Astrocyte (in vitro differentiated cells and primary cell): ENCODE measurements around the gene FAM151A. TPM values are rescaled to one million over a fixed set of nuclear protein-coding genes. Genes with fewer than 3 reads are reported as not detected.

Experiments
- DNase-seq: peaks from one replicate; pipeline ENCODE4 v3.0.0-alpha.2; 2010; ENCODE audit warnings: low read depth
- FAIRE-seq: peaks from 2 replicates; lab custom pipeline; 2011; peaks lifted over from hg19 to GRCh38; lab: Jason Lieb, UNC
- H2AFZ ChIP-seq: 2 replicates; pipeline ENCODE4 v1.6.0; 2012; ENCODE audit warnings: low read depth, low read length, inconsistent platforms
- H3K27ac ChIP-seq: 2 replicates; pipeline ENCODE4 v1.5.1; 2011; ENCODE audit warnings: low read depth, low read length, inconsistent platforms
- H3K27me3 ChIP-seq: 2 replicates; pipeline ENCODE4 v1.6.0; 2011; ENCODE audit warnings: low read length, inconsistent platforms; ENCODE audit not compliant: insufficient read depth
- H3K36me3 ChIP-seq: 2 replicates; pipeline ENCODE4 v1.5.1; 2011; ENCODE audit warnings: low read length, inconsistent platforms; ENCODE audit not compliant: insufficient read depth
- H3K4me1 ChIP-seq: 2 replicates; pipeline ENCODE4 v1.5.1; 2011; ENCODE audit warnings: low read length, inconsistent platforms; ENCODE audit not compliant: insufficient read depth
- H3K4me2 ChIP-seq: 2 replicates; pipeline ENCODE4 v1.6.0; 2012; ENCODE audit warnings: low read length, inconsistent platforms
- H3K4me3 ChIP-seq: 2 replicates; pipeline ENCODE4 v1.5.1; 2011; ENCODE audit warnings: low read depth, mild to moderate bottlenecking, low read length, inconsistent platforms; ENCODE audit not compliant: insufficient read depth
- H3K79me2 ChIP-seq: 2 replicates; pipeline ENCODE4 v1.6.0; 2012; ENCODE audit warnings: mild to moderate bottlenecking, low read length, inconsistent platforms; ENCODE audit not compliant: insufficient read depth
- H3K9ac ChIP-seq: 2 replicates; pipeline ENCODE4 v1.6.0; 2012; ENCODE audit warnings: mild to moderate bottlenecking, low read length, inconsistent platforms
- H3K9me3 ChIP-seq: 2 replicates; pipeline ENCODE4 v1.5.1; 2012; ENCODE audit warnings: low read depth, mild to moderate bottlenecking, low read length, inconsistent platforms; ENCODE audit not compliant: insufficient read depth
- H4K20me1 ChIP-seq: 2 replicates; pipeline ENCODE4 v1.6.0; 2012; ENCODE audit warnings: low read length, inconsistent platforms; ENCODE audit not compliant: insufficient read depth
- H3K27ac Mint-ChIP-seq: one replicate; pipeline ENCODE4 v1.8.0; 2021; ENCODE audit warnings: mild to moderate bottlenecking, mixed read lengths; ENCODE audit not compliant: unreplicated experiment
- H3K27me3 Mint-ChIP-seq: one replicate; pipeline ENCODE4 v1.8.0; 2021; ENCODE audit warnings: low read depth, mixed read lengths; ENCODE audit not compliant: unreplicated experiment
- H3K36me3 Mint-ChIP-seq: one replicate; pipeline ENCODE4 v1.8.0; 2021; ENCODE audit warnings: low read depth, mixed read lengths; ENCODE audit not compliant: unreplicated experiment
- H3K4me1 Mint-ChIP-seq: one replicate; pipeline ENCODE4 v1.8.0; 2021; ENCODE audit warnings: low read depth, mixed read lengths; ENCODE audit not compliant: unreplicated experiment
- H3K4me3 Mint-ChIP-seq: one replicate; pipeline ENCODE4 v1.8.0; 2021; ENCODE audit warnings: mild to moderate bottlenecking, moderate library complexity, mixed read lengths; ENCODE audit not compliant: unreplicated experiment
- H3K9me3 Mint-ChIP-seq: one replicate; pipeline ENCODE4 v1.8.0; 2021; ENCODE audit warnings: mild to moderate bottlenecking, mixed read lengths; ENCODE audit not compliant: unreplicated experiment
- EZH2 ChIP-seq: IDR thresholded peaks from 2 replicates; pipeline ENCODE4 v1.6.1; 2012; ENCODE audit warnings: mild to moderate bottlenecking, low read length, inconsistent platforms; ENCODE audit not compliant: insufficient read depth
- total RNA-seq: library from RNA; stranded (reverse); gene quantifications from 2 replicates; pipeline ENCODE4 v1.2.1, GENCODE V29; 2021
- TF ChIP-seq, protein P1 (sequence below): IDR thresholded peaks from 2 replicates; pipeline ENCODE4 v1.5.1; 2011; ENCODE audit warnings: low read depth, mild to moderate bottlenecking, inconsistent platforms, low read length, moderate library complexity; ENCODE audit not compliant: insufficient read depth

Gene FAM151A
- total RNA-seq, 1 donor from 2014 or later = not detected

- peaks cover 2% of the 10 kb centered on the region for H3K9me3 Mint-ChIP-seq
- FAIRE-seq = no peak
- peaks cover 14% of the 10 kb centered on the region for H3K27me3 Mint-ChIP-seq
- DNase-seq = no peak
- H3K27me3 ChIP-seq = no peaks in the 10 kb centered on the region
- no peaks in the 10 kb centered on the region for H4K20me1 ChIP-seq
- no peaks in the 10 kb centered on the region for H3K36me3 ChIP-seq
- no peaks in the 10 kb centered on the region for H3K4me1 ChIP-seq
- H3K4me3 Mint-ChIP-seq = no peak overlapping the region
- H3K27ac ChIP-seq = no peak overlapping the region
- H3K4me2 ChIP-seq = no peak overlapping the region
- H3K9ac ChIP-seq = no peak overlapping the region
- H3K4me1 Mint-ChIP-seq = no peaks in the 10 kb centered on the region
- no peak overlapping the region for H3K4me3 ChIP-seq
- H3K9me3 ChIP-seq = no peaks in the 10 kb centered on the region
- H3K27ac Mint-ChIP-seq = no peak overlapping the region
- no peak overlapping the region for H2AFZ ChIP-seq
- H3K79me2 ChIP-seq = no peaks in the 10 kb centered on the region
- H3K36me3 Mint-ChIP-seq = no peaks in the 10 kb centered on the region
- TF ChIP-seq, protein P1, sequence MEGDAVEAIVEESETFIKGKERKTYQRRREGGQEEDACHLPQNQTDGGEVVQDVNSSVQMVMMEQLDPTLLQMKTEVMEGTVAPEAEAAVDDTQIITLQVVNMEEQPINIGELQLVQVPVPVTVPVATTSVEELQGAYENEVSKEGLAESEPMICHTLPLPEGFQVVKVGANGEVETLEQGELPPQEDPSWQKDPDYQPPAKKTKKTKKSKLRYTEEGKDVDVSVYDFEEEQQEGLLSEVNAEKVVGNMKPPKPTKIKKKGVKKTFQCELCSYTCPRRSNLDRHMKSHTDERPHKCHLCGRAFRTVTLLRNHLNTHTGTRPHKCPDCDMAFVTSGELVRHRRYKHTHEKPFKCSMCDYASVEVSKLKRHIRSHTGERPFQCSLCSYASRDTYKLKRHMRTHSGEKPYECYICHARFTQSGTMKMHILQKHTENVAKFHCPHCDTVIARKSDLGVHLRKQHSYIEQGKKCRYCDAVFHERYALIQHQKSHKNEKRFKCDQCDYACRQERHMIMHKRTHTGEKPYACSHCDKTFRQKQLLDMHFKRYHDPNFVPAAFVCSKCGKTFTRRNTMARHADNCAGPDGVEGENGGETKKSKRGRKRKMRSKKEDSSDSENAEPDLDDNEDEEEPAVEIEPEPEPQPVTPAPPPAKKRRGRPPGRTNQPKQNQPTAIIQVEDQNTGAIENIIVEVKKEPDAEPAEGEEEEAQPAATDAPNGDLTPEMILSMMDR = no peak
- TF ChIP-seq EZH2 = no peak
Measured at GRCh38 chr1:54597455-54598030, 25.8 kb downstream of the FAM151A start.

GRCh38 chr1:54596756-54597155 lies 26.6 kb downstream of the FAM151A start:
- Mint-ChIP-seq H3K27ac (no peak overlapping the region), H3K9me3 (peaks cover 2% of the 10 kb centered on the region), H3K4me1 (no peaks in the 10 kb centered on the region), H3K36me3 (no peaks in the 10 kb centered on the region), H3K27me3 (peaks cover 10% of the 10 kb centered on the region), H3K4me3 (no peak overlapping the region)
- Histone ChIP-seq H3K4me3 (no peak overlapping the region), H3K79me2 (no peaks in the 10 kb centered on the region), H3K4me2 (no peak overlapping the region), H3K27ac (no peak overlapping the region), H3K9ac (no peak overlapping the region), H2AFZ (no peak overlapping the region), H3K9me3 (no peaks in the 10 kb centered on the region), H3K27me3 (no peaks in the 10 kb centered on the region), H3K4me1 (no peaks in the 10 kb centered on the region), H4K20me1 (no peaks in the 10 kb centered on the region), H3K36me3 (no peaks in the 10 kb centered on the region)
- DNase-seq = no peak
- TF ChIP-seq, protein P1 = no peak
- TF ChIP-seq EZH2 = no peak
- no peak for FAIRE-seq

GRCh38 chr1:54595956-54596498 lies 27.3 kb downstream of the FAM151A start:
- Histone ChIP-seq H3K27ac (no peak overlapping the region), H3K4me2 (no peak overlapping the region), H3K9me3 (no peaks in the 10 kb centered on the region), H3K4me3 (no peak overlapping the region), H2AFZ (no peak overlapping the region), H3K4me1 (no peaks in the 10 kb centered on the region), H3K27me3 (no peaks in the 10 kb centered on the region), H4K20me1 (no peaks in the 10 kb centered on the region), H3K79me2 (no peaks in the 10 kb centered on the region), H3K36me3 (no peaks in the 10 kb centered on the region), H3K9ac (no peak overlapping the region)
- Mint-ChIP-seq H3K36me3 (no peaks in the 10 kb centered on the region), H3K4me3 (no peak overlapping the region), H3K9me3 (peaks cover 2% of the 10 kb centered on the region), H3K4me1 (no peaks in the 10 kb centered on the region), H3K27me3 (peaks cover 10% of the 10 kb centered on the region), H3K27ac (no peak overlapping the region)
- FAIRE-seq (no peak), DNase-seq (no peak)
- TF ChIP-seq, protein P1 = no peak
- no peak for TF ChIP-seq EZH2
